Heart left ventricle (tissue), 13 donors: ENCODE results near the gene USP17L13.
"Not testable (repeated sequence)": the region's sequence is repeated elsewhere in the genome, so short reads cannot be mapped to it uniquely, and the experiment has no call there.

Experiments
- POLR2A ChIP-seq, 2 donors: fragments of 450-650 bp; IDR thresholded peaks; one replicate each; pipeline ENCODE4 v1.6.1; 2017; ENCODE audit warnings: antibody characterized with exemption in 2 of 2, mild to moderate bottlenecking in 2 of 2, moderate library complexity in 2 of 2
- TF ChIP-seq, protein P1 (sequence below), 12 donors: fragments of 200-600 bp; sonication (generic) in 4 of 12; IDR thresholded peaks; one replicate each; pipeline versions ENCODE4 v1.5.0 to v1.8.0; 2018 to 2022; ENCODE audit warnings: antibody characterized with exemption in 12 of 12, mild to moderate bottlenecking in 5 of 12
- donor health status: ischemic (EF 13 %, LVEDD 7.1; RV severe dilation, severe dysfunction).
- donor health status: DM: no; HTN: yes; CAD: no.
- donor health status: DM: no; HTN: no; CAD: no.
- donor health status: ischemic (EF 25% LVEDD 6.9; RV normal size, moderate dysfunction).
- donor health status: ischemic (EF 25% LVEDD 5.7; RV mildly dilated, moderate dysfunction).
- donor health status: ischemic (EF 35%, LVEDD 5.7; RV mildly dilated, moderate dysfunction).
- donor health status: nonischemic (EF 11% LVEDD 7.7; RV severe dilation, severe dysfunction).
- donor health status: DM: yes; HTN: yes; CAD: no.
- donor health status: PGD.
- donor health status: ischemic (EF 29% LVEDD 5.4; RV normal size, mild dysfunction).
- donor health status: nonischemic (EF 23%, LVEDD 6.1; RV moderate dilation, normal function).

GRCh38 chr4:9214701-9215100 lies 10.0 kb upstream of the USP17L13 start:
- TF ChIP-seq, protein P1, sequence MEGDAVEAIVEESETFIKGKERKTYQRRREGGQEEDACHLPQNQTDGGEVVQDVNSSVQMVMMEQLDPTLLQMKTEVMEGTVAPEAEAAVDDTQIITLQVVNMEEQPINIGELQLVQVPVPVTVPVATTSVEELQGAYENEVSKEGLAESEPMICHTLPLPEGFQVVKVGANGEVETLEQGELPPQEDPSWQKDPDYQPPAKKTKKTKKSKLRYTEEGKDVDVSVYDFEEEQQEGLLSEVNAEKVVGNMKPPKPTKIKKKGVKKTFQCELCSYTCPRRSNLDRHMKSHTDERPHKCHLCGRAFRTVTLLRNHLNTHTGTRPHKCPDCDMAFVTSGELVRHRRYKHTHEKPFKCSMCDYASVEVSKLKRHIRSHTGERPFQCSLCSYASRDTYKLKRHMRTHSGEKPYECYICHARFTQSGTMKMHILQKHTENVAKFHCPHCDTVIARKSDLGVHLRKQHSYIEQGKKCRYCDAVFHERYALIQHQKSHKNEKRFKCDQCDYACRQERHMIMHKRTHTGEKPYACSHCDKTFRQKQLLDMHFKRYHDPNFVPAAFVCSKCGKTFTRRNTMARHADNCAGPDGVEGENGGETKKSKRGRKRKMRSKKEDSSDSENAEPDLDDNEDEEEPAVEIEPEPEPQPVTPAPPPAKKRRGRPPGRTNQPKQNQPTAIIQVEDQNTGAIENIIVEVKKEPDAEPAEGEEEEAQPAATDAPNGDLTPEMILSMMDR (IDR thresholded peaks at IDR 0.05), result not testable (repeated sequence)
- TF ChIP-seq POLR2A (IDR thresholded peaks at IDR 0.05), result not testable (repeated sequence)
